Activated CD4-positive, alpha-beta T cell treated with anti-CD3 and anti-CD28 coated beads, Interleukin-2, amount 50 U/mL, for 48 hours (primary cell): Measurements from ENCODE around the gene SOX6.
"Not testable (repeated sequence)": the region's sequence is repeated elsewhere in the genome, so short reads cannot be mapped to it uniquely, and the experiment has no call there.

Source experiments
- DNase-seq, 2 experiments: peaks; one replicate each; pipeline ENCODE4 v3.0.0-alpha.2; 2020

The SOX6 gene

GRCh38 chr11:16184588-16184987 lies 171.8 kb downstream of the SOX6 start:
- DNase-seq = no peak

- no peak for DNase-seq
Measured at GRCh38 chr11:16182553-16182952, 173.8 kb downstream of the SOX6 start.

GRCh38 chr11:16180868-16181267 lies 175.5 kb downstream of the SOX6 start:
- no peak for DNase-seq

GRCh38 chr11:16179676-16180075 lies 176.7 kb downstream of the SOX6 start:
- no peak for DNase-seq

- DNase-seq = no peak
Measured at GRCh38 chr11:16178273-16178672, 178.1 kb downstream of the SOX6 start.

GRCh38 chr11:16177688-16178087 lies 178.7 kb downstream of the SOX6 start:
- no peak for DNase-seq

- no peak for DNase-seq
Measured at GRCh38 chr11:16173798-16174197, 182.5 kb downstream of the SOX6 start.

GRCh38 chr11:16171882-16172281 lies 184.5 kb downstream of the SOX6 start:
- DNase-seq = no peak

- no peak for DNase-seq
Measured at GRCh38 chr11:16169956-16170847, 186.1 kb downstream of the SOX6 start.

GRCh38 chr11:16169541-16169940 lies 186.8 kb downstream of the SOX6 start:
- DNase-seq = no peak

- DNase-seq = no peak
Measured at GRCh38 chr11:16167706-16168487, 188.4 kb downstream of the SOX6 start.

GRCh38 chr11:16166571-16166970 lies 189.8 kb downstream of the SOX6 start:
- no peak for DNase-seq

GRCh38 chr11:16160146-16160545 lies 196.2 kb downstream of the SOX6 start:
- DNase-seq = no peak

- DNase-seq = no peak
Measured at GRCh38 chr11:16158426-16158994, 197.8 kb downstream of the SOX6 start.

- no peak for DNase-seq
Measured at GRCh38 chr11:16157327-16157726, 199.0 kb downstream of the SOX6 start.

- no peak for DNase-seq
Measured at GRCh38 chr11:16155448-16155847, 200.9 kb downstream of the SOX6 start.

- DNase-seq = no peak
Measured at GRCh38 chr11:16154715-16155396, 201.5 kb downstream of the SOX6 start.

- no peak for DNase-seq
Measured at GRCh38 chr11:16153951-16154350, 202.4 kb downstream of the SOX6 start.

- no peak for DNase-seq
Measured at GRCh38 chr11:16151138-16151537, 205.2 kb downstream of the SOX6 start.

- DNase-seq = no peak
Measured at GRCh38 chr11:16149476-16149875, 206.9 kb downstream of the SOX6 start.

GRCh38 chr11:16148301-16148931 lies 207.9 kb downstream of the SOX6 start:
- DNase-seq = no peak

GRCh38 chr11:16146980-16147379 lies 209.4 kb downstream of the SOX6 start:
- DNase-seq = not testable (repeated sequence)

GRCh38 chr11:16141614-16142013 lies 214.7 kb downstream of the SOX6 start:
- DNase-seq = not testable (repeated sequence)
